GM12878 (cell line): ENCODE data around the gene EXOSC10. TPM values are rescaled to one million over a fixed set of nuclear protein-coding genes. Genes with fewer than 3 reads are reported as not detected.

Experiments
- ATAC-seq: fragments of 200-7000 bp; cut with Tn5 transposase; 3 replicates; pipeline ENCODE4 v1.9.1; 2020; ENCODE audit warnings: mild to moderate bottlenecking, moderate library complexity
- BruUV-seq: library from RNA; stranded (reverse); fragments of 400-500 nt; replicated peaks from 2 replicates; lab custom pipeline; 2021; lab: Mats Ljungman, UMichigan
- CTCF ChIA-PET: fragments of 300-600 bp; sonication (Branson Sonifier 250); formaldehyde crosslinking; extraction: SDS; loops from one replicate; lab custom pipeline; 2021; ENCODE audit warnings: inconsistent platforms; lab: Yijun Ruan, JAX
- POLR2A ChIA-PET: fragments of 350-600 bp; formaldehyde crosslinking; extraction: SDS; loops from one replicate; lab custom pipeline; 2021; ENCODE audit warnings: inconsistent platforms; lab: Charles Lee
- RAD21 ChIA-PET: fragments of 300-600 bp; sonication (Branson Sonifier 250); formaldehyde crosslinking; loops from one replicate; lab custom pipeline; 2023; ENCODE audit warnings: antibody characterized with exemption; ENCODE audit not compliant: unreplicated experiment; lab: Charles Lee
- SMC1A ChIA-PET: fragments of 300-600 bp; sonication (Branson Sonifier 250); formaldehyde crosslinking; loops from one replicate; lab custom pipeline; 2023; ENCODE audit not compliant: unreplicated experiment, uncharacterized antibody; lab: Charles Lee
- DNase-seq: peaks from one replicate; pipeline ENCODE4 v3.0.0-alpha.2; 2011; ENCODE audit warnings: low read depth, low spot score
- FAIRE-seq: peaks from 3 replicates; lab custom pipeline; 2011; peaks lifted over from hg19 to GRCh38; lab: Jason Lieb, UNC
- H2AFZ ChIP-seq: 2 replicates; pipeline ENCODE4 v1.6.0; 2011; ENCODE audit warnings: low read depth, low read length, control low read depth; ENCODE audit not compliant: control insufficient read depth
- H3K27ac ChIP-seq: 2 replicates; pipeline ENCODE4 v1.5.1; 2011; ENCODE audit warnings: control low read depth; ENCODE audit not compliant: control insufficient read depth, insufficient read depth
- H3K27me3 ChIP-seq, 2 experiments: replicated peaks in 1 of 2; 2 replicates each; pipeline versions ENCODE4 v1.6.0 to v1.6.1; 2011; ENCODE audit warnings: low read length in 1 of 2; ENCODE audit not compliant: control insufficient read depth in 2 of 2, insufficient read depth in 2 of 2
- H3K36me3 ChIP-seq, 2 experiments: 2 replicates each; pipeline ENCODE4 v1.5.1; 2011; ENCODE audit warnings: low read length in 1 of 2; ENCODE audit not compliant: control insufficient read depth in 2 of 2, insufficient read depth in 2 of 2
- H3K4me1 ChIP-seq: 2 replicates; pipeline ENCODE4 v1.6.1; 2011; ENCODE audit warnings: mild to moderate bottlenecking, low read length, moderate library complexity, mixed read lengths; ENCODE audit not compliant: control insufficient read depth, insufficient read depth
- H3K4me2 ChIP-seq: 2 replicates; pipeline ENCODE4 v1.6.0; 2011; ENCODE audit warnings: control low read depth; ENCODE audit not compliant: control insufficient read depth, insufficient read depth
- H3K4me3 ChIP-seq: fragments of 200-600 bp; sonication (generic); 2 replicates; pipeline ENCODE4 v1.5.1; 2016
- H3K79me2 ChIP-seq: 2 replicates; pipeline ENCODE4 v1.6.0; 2011; ENCODE audit warnings: low read length; ENCODE audit not compliant: control insufficient read depth, insufficient read depth
- H3K9ac ChIP-seq: 2 replicates; pipeline ENCODE4 v1.8.0; 2011; ENCODE audit warnings: low read length, control low read depth, mixed read lengths; ENCODE audit not compliant: control insufficient read depth, insufficient read depth
- H3K9me3 ChIP-seq: replicated peaks from 3 replicates; pipeline ENCODE4 v1.5.1; 2011; ENCODE audit warnings: mild to moderate bottlenecking, low read length; ENCODE audit not compliant: control insufficient read depth, insufficient read depth
- H4K20me1 ChIP-seq: 2 replicates; pipeline ENCODE4 v1.6.0; 2011; ENCODE audit not compliant: control insufficient read depth, insufficient read depth
- IRF4 ChIP-seq: IDR thresholded peaks from 2 replicates; pipeline ENCODE4 v1.6.1; 2011; ENCODE audit warnings: low read depth, low read length
- MXI1 ChIP-seq: fragments of 150-350 bp; IDR thresholded peaks from 2 replicates; pipeline ENCODE4 v1.6.1; 2011; ENCODE audit warnings: low read depth, mild to moderate bottlenecking, inconsistent platforms, low read length, improper control_type of control experiment
- SIN3A ChIP-seq: IDR thresholded peaks from 2 replicates; pipeline ENCODE4 v1.6.1; 2012; ENCODE audit warnings: low read depth, low read length, improper control_type of control experiment
- SPI1 ChIP-seq: IDR thresholded peaks from 2 replicates; pipeline ENCODE4 v1.6.1; 2011; ENCODE audit warnings: low read depth, mild to moderate bottlenecking, low read length, moderate library complexity, borderline replicate concordance; ENCODE audit not compliant: insufficient read depth
- WGBS: methylation state at CpG from one replicate; pipeline ENCODE4 v1.1.6; 2016; ENCODE audit warnings: low lambda C conversion rate; ENCODE audit not compliant: insufficient replicate concordance, insufficient coverage; ENCODE audit errors: missing lambda C conversion rate; 5-methylcytosine and 5-hydroxymethylcytosine counted together
- in situ Hi-C: fragments of 300-500 bp; cut with MboI; formaldehyde crosslinking; loops from 9 replicates; pipeline ENCODE4 v1.14.3; 2018; ENCODE audit warnings: mixed read lengths
- intact Hi-C: fragments of 100-400 bp; cut with micrococcal nuclease; formaldehyde crosslinking; loops from one replicate; pipeline ENCODE4 v1.14.2; 2022; ENCODE audit not compliant: unreplicated experiment
- polyA plus RNA-seq, 11 experiments: library from polyadenylated mRNA; depleted of rRNA in 4 of 11; unstranded in 6 of 11; stranded (reverse) in 5 of 11; fragments of >200 nt; fragmentation: Nextera tagmentation in 4 of 11; fragmentation: Illumina TruSeq in 1 of 11; extraction: Ambion mirVana in 4 of 11; extraction: Trizol in 1 of 11; gene quantifications; 1 replicate in 1 of 11; 2 replicates in 10 of 11; pipeline versions ENCODE4 v1.2.1 to v1.2.3, GENCODE V29; 2011 to 2016; ENCODE audit warnings: inconsistent platforms in 2 of 11, missing spikeins in 2 of 11, low read depth in 1 of 11
- total RNA-seq, 4 experiments: library from RNA; depleted of rRNA in 3 of 4; stranded (reverse); fragments of >200 nt in 3 of 4; fragmentation: Illumina TruSeq in 1 of 4; extraction: Trizol in 1 of 4; gene quantifications; 2 replicates each; pipeline versions ENCODE4 v1.2.1 to v1.2.3, GENCODE V29; 2013 to 2021
- TF ChIP-seq, protein P1 (sequence below): fragments of 450-650 bp; IDR thresholded peaks from 2 replicates; pipeline ENCODE4 v1.6.1; 2017; ENCODE audit warnings: low read depth, mild to moderate bottlenecking, moderate library complexity
- TF ChIP-seq, protein P2 (sequence below): fragments of 450-650 bp; formaldehyde crosslinking; IDR thresholded peaks from 2 replicates; pipeline ENCODE4 v1.4.0; 2020; ENCODE audit warnings: mild to moderate bottlenecking, moderate library complexity

Gene EXOSC10
- total and polyA plus RNA-seq, 10 of the 15 experiments (the other 5 are each of a cell fraction or from before 2014, with no cell fraction given) = 16.2 to 86.5 (median 66.4) TPM

DNA sequence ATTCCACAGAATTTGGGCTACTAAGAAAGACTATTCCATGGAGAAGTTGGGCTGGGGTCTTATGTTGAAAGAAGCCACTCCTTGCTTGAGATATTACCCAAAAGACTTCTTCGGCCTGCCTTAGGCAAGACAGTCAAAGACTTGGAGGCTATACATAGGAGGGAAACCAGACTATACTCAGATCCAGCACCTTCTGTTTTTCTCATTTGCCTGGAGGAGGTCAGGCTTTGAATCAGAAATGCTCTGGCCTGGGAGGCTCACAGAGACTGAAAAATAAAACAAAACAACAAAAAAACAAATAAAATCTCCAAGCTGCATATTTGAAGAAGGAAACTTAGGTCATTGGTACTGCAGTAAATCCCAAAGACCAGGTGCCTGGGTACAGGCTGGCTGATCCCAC, 38.4 kb upstream of the EXOSC10 start:
- no peak for TF ChIP-seq SIN3A
- no peak for TF ChIP-seq MXI1
- Histone ChIP-seq H3K9ac (no peak overlapping the region), H3K9me3 (no peaks in the 10 kb centered on the region), H3K27me3 (no peaks in the 10 kb centered on the region), H3K36me3 (peaks cover 6 to 17% of the 10 kb centered on the region in 2 experiments), H3K4me3 (no peak overlapping the region), H2AFZ (no peak overlapping the region), H3K4me2 (no peak overlapping the region), H4K20me1 (no peaks in the 10 kb centered on the region), H3K27ac (no peak overlapping the region), H3K79me2 (no peaks in the 10 kb centered on the region), H3K4me1 (no peaks in the 10 kb centered on the region)
- in situ Hi-C loops (no loop called here), intact Hi-C loops (no loop called here)
- POLR2A ChIA-PET = no interaction called here
- ATAC-seq (no peak), FAIRE-seq (no peak), DNase-seq (no peak)
- BruUV-seq = no TSS peak
- WGBS = 100% methylated on average over 1 of the region's 1 CpG
- RAD21 ChIA-PET = no interaction called here
- CTCF ChIA-PET = interaction anchor here (1.1 kb wide), 1 partner anchor 9 kb away, joined by 3 read pairs; no protein-coding TSS in a partner anchor
- SMC1A ChIA-PET = no interaction called here

DNA sequence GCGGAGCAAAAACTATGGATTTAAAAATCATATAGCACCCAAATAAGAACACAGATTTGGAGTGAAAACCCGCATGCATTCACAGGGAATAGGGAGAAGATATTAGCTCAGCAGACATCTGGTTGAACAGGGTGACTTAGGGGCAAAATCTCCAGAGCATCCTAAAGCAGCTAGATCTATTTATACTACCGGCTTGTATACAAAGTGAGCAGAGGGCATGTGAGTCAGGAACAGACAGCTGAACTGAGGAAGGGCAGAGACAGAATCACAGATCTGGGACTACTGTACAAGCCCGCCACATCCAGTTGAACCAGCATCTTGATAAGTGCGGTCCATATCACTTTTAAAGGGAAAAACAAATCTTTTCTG, 35.2 kb upstream of the EXOSC10 start:
- CTCF ChIA-PET = no interaction called here
- Histone ChIP-seq H3K79me2 (no peaks in the 10 kb centered on the region), H3K36me3 (peaks cover 17 to 22% of the 10 kb centered on the region in 2 experiments), H3K27me3 (no peaks in the 10 kb centered on the region), H3K4me1 (no peaks in the 10 kb centered on the region), H3K4me2 (no peak overlapping the region), H3K27ac (no peak overlapping the region), H2AFZ (no peak overlapping the region), H4K20me1 (no peaks in the 10 kb centered on the region), H3K4me3 (no peak overlapping the region), H3K9ac (no peak overlapping the region), H3K9me3 (no peaks in the 10 kb centered on the region)
- POLR2A ChIA-PET = no interaction called here
- in situ Hi-C loops = no loop called here
- intact Hi-C loops = no loop called here
- TF ChIP-seq SPI1 (no peak), IRF4 (no peak)
- TF ChIP-seq, protein P1, sequence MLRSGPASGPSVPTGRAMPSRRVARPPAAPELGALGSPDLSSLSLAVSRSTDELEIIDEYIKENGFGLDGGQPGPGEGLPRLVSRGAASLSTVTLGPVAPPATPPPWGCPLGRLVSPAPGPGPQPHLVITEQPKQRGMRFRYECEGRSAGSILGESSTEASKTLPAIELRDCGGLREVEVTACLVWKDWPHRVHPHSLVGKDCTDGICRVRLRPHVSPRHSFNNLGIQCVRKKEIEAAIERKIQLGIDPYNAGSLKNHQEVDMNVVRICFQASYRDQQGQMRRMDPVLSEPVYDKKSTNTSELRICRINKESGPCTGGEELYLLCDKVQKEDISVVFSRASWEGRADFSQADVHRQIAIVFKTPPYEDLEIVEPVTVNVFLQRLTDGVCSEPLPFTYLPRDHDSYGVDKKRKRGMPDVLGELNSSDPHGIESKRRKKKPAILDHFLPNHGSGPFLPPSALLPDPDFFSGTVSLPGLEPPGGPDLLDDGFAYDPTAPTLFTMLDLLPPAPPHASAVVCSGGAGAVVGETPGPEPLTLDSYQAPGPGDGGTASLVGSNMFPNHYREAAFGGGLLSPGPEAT = no peak
- TF ChIP-seq, protein P2, sequence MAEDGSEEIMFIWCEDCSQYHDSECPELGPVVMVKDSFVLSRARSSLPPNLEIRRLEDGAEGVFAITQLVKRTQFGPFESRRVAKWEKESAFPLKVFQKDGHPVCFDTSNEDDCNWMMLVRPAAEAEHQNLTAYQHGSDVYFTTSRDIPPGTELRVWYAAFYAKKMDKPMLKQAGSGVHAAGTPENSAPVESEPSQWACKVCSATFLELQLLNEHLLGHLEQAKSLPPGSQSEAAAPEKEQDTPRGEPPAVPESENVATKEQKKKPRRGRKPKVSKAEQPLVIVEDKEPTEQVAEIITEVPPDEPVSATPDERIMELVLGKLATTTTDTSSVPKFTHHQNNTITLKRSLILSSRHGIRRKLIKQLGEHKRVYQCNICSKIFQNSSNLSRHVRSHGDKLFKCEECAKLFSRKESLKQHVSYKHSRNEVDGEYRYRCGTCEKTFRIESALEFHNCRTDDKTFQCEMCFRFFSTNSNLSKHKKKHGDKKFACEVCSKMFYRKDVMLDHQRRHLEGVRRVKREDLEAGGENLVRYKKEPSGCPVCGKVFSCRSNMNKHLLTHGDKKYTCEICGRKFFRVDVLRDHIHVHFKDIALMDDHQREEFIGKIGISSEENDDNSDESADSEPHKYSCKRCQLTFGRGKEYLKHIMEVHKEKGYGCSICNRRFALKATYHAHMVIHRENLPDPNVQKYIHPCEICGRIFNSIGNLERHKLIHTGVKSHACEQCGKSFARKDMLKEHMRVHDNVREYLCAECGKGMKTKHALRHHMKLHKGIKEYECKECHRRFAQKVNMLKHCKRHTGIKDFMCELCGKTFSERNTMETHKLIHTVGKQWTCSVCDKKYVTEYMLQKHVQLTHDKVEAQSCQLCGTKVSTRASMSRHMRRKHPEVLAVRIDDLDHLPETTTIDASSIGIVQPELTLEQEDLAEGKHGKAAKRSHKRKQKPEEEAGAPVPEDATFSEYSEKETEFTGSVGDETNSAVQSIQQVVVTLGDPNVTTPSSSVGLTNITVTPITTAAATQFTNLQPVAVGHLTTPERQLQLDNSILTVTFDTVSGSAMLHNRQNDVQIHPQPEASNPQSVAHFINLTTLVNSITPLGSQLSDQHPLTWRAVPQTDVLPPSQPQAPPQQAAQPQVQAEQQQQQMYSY = no peak
- SMC1A ChIA-PET = interaction anchor here (0.6 kb wide), 1 partner anchor 635 kb away, joined by 3 read pairs; no protein-coding TSS in a partner anchor
- no peak for DNase-seq
- RAD21 ChIA-PET = no interaction called here
- FAIRE-seq = no peak
- BruUV-seq = no TSS peak
- 92% methylated on average over 5 of the region's 5 CpGs for WGBS
- ATAC-seq = no peak
